Activated naive CD8-positive, alpha-beta T cell treated with anti-CD3 and anti-CD28 coated beads, Interleukin-2, amount 50 U/mL, for 24 hours (primary cell): ENCODE measurements around the gene SMIM44.

Source experiments
- ATAC-seq: fragments of 150-1000 bp; cut with Tn5 transposase; one replicate; pipeline ENCODE4 v1.10.0; 2021
- DNase-seq: peaks from one replicate; pipeline ENCODE4 v3.0.0; 2021
- H3K27ac Mint-ChIP-seq: one replicate; pipeline ENCODE4 v1.8.0; 2021; ENCODE audit warnings: mild to moderate bottlenecking, mixed read lengths
- H3K27me3 Mint-ChIP-seq: one replicate; pipeline ENCODE4 v1.8.0; 2021; ENCODE audit warnings: mixed read lengths
- H3K36me3 Mint-ChIP-seq: one replicate; pipeline ENCODE4 v1.8.0; 2021; ENCODE audit warnings: low read depth, mixed read lengths
- H3K4me1 Mint-ChIP-seq: one replicate; pipeline ENCODE4 v1.8.0; 2021; ENCODE audit warnings: mixed read lengths
- H3K4me3 Mint-ChIP-seq: one replicate; pipeline ENCODE4 v1.8.0; 2021; ENCODE audit warnings: mild to moderate bottlenecking, moderate library complexity, mixed read lengths
- H3K9me3 Mint-ChIP-seq: one replicate; pipeline ENCODE4 v1.8.0; 2021; ENCODE audit warnings: mixed read lengths

The SMIM44 gene

GRCh38 chr19:3497757-3498520 lies 14.7 kb upstream of the SMIM44 start:
- ATAC-seq, result no peak
- Mint-ChIP-seq H3K4me1 (peaks cover 31% of the 10 kb centered on the region), H3K36me3 (peaks cover 24% of the 10 kb centered on the region), H3K27me3 (peaks cover 1% of the 10 kb centered on the region), H3K27ac (no peak overlapping the region), H3K4me3 (no peak overlapping the region), H3K9me3 (no peaks in the 10 kb centered on the region)
- no peak for DNase-seq

- ATAC-seq, result no peak
- no peaks in the 10 kb centered on the region for H3K9me3 Mint-ChIP-seq
- H3K27me3 Mint-ChIP-seq, result peaks cover 1% of the 10 kb centered on the region
- H3K4me3 Mint-ChIP-seq, result no peak overlapping the region
- no peak overlapping the region for H3K27ac Mint-ChIP-seq
- peaks cover 31% of the 10 kb centered on the region for H3K4me1 Mint-ChIP-seq
- H3K36me3 Mint-ChIP-seq, result peaks cover 27% of the 10 kb centered on the region
- DNase-seq, result no peak
These were observed 13.4 kb upstream of the SMIM44 start for GRCh38 chr19:3496392-3497273.

- peak; percentile 62 for DNase-seq
- ATAC-seq, result peak; percentile 69
- no peak overlapping the region for H3K4me3 Mint-ChIP-seq
- H3K9me3 Mint-ChIP-seq, result no peaks in the 10 kb centered on the region
- H3K27me3 Mint-ChIP-seq, result no peaks in the 10 kb centered on the region
- H3K4me1 Mint-ChIP-seq, result peaks cover 19% of the 10 kb centered on the region
- peak overlapping the region; percentile 22 for H3K27ac Mint-ChIP-seq
- H3K36me3 Mint-ChIP-seq, result peaks cover 22% of the 10 kb centered on the region
These were observed 11.3 kb upstream of the SMIM44 start for GRCh38 chr19:3494559-3494958.

- DNase-seq (peak; percentile 45), ATAC-seq (peak; percentile 70)
- Mint-ChIP-seq H3K27ac (no peak overlapping the region), H3K9me3 (no peaks in the 10 kb centered on the region), H3K4me3 (no peak overlapping the region), H3K4me1 (peaks cover 15% of the 10 kb centered on the region), H3K36me3 (peaks cover 20% of the 10 kb centered on the region), H3K27me3 (no peaks in the 10 kb centered on the region)
These were observed 10.8 kb upstream of the SMIM44 start for GRCh38 chr19:3494051-3494450.

GRCh38 chr19:3493651-3494050 lies 10.4 kb upstream of the SMIM44 start:
- H3K27ac Mint-ChIP-seq, result no peak overlapping the region
- H3K27me3 Mint-ChIP-seq, result no peaks in the 10 kb centered on the region
- no peak overlapping the region for H3K4me3 Mint-ChIP-seq
- no peaks in the 10 kb centered on the region for H3K9me3 Mint-ChIP-seq
- H3K36me3 Mint-ChIP-seq, result peaks cover 19% of the 10 kb centered on the region
- DNase-seq (no peak), ATAC-seq (no peak)
- H3K4me1 Mint-ChIP-seq, result peaks cover 11% of the 10 kb centered on the region

GRCh38 chr19:3492919-3493318 lies 9.7 kb upstream of the SMIM44 start:
- Mint-ChIP-seq H3K9me3 (no peaks in the 10 kb centered on the region), H3K4me1 (peaks cover 7% of the 10 kb centered on the region), H3K4me3 (no peak overlapping the region), H3K27me3 (no peaks in the 10 kb centered on the region), H3K27ac (no peak overlapping the region), H3K36me3 (peaks cover 17% of the 10 kb centered on the region)
- ATAC-seq (no peak), DNase-seq (no peak)

- no peaks in the 10 kb centered on the region for H3K9me3 Mint-ChIP-seq
- H3K27me3 Mint-ChIP-seq, result no peaks in the 10 kb centered on the region
- H3K27ac Mint-ChIP-seq, result no peak overlapping the region
- peaks cover 6% of the 10 kb centered on the region for H3K4me1 Mint-ChIP-seq
- H3K4me3 Mint-ChIP-seq, result no peak overlapping the region
- H3K36me3 Mint-ChIP-seq, result peaks cover 16% of the 10 kb centered on the region
- ATAC-seq (no peak), DNase-seq (no peak)
These were observed 9.0 kb upstream of the SMIM44 start for GRCh38 chr19:3492131-3492839.

GRCh38 chr19:3491396-3492119 lies 8.3 kb upstream of the SMIM44 start:
- H3K27me3 Mint-ChIP-seq, result no peaks in the 10 kb centered on the region
- H3K4me1 Mint-ChIP-seq, result peaks cover 6% of the 10 kb centered on the region
- no peak overlapping the region for H3K27ac Mint-ChIP-seq
- peaks cover 16% of the 10 kb centered on the region for H3K36me3 Mint-ChIP-seq
- no peak for ATAC-seq
- H3K9me3 Mint-ChIP-seq, result no peaks in the 10 kb centered on the region
- H3K4me3 Mint-ChIP-seq, result no peak overlapping the region
- DNase-seq, result no peak

GRCh38 chr19:3482507-3483225 lies 575 bp downstream of the SMIM44 start:
- ATAC-seq (no peak), DNase-seq (no peak)
- Mint-ChIP-seq H3K27ac (no peak overlapping the region), H3K4me3 (no peak overlapping the region), H3K9me3 (no peaks in the 10 kb centered on the region), H3K27me3 (no peaks in the 10 kb centered on the region), H3K36me3 (no peaks in the 10 kb centered on the region), H3K4me1 (peaks cover 8% of the 10 kb centered on the region)

- ATAC-seq (no peak), DNase-seq (no peak)
- H3K4me1 Mint-ChIP-seq, result peaks cover 8% of the 10 kb centered on the region
- H3K27ac Mint-ChIP-seq, result no peak overlapping the region
- no peaks in the 10 kb centered on the region for H3K27me3 Mint-ChIP-seq
- no peak overlapping the region for H3K4me3 Mint-ChIP-seq
- no peaks in the 10 kb centered on the region for H3K9me3 Mint-ChIP-seq
- H3K36me3 Mint-ChIP-seq, result no peaks in the 10 kb centered on the region
These were observed 1.8 kb downstream of the SMIM44 start for GRCh38 chr19:3481241-3482090.

GRCh38 chr19:3480383-3481091 lies 2.7 kb downstream of the SMIM44 start, which contains the start of gene SMIM24:
Gene SMIM24 (minus strand): TSS chr19:3480525. CDS start chr19:3480463, 62 bp downstream.
- H3K36me3 Mint-ChIP-seq, result no peaks in the 10 kb centered on the region
- no peaks in the 10 kb centered on the region for H3K9me3 Mint-ChIP-seq
- H3K4me1 Mint-ChIP-seq, result peaks cover 8% of the 10 kb centered on the region
- ATAC-seq, result no peak
- H3K4me3 Mint-ChIP-seq, result no peak within 1 kb of the TSS
- H3K27ac Mint-ChIP-seq, result no peak within 1 kb of the TSS
- no peak for DNase-seq
- H3K27me3 Mint-ChIP-seq, result no peaks in the 10 kb centered on the region

- Mint-ChIP-seq H3K9me3 (no peaks in the 10 kb centered on the region), H3K4me1 (peaks cover 8% of the 10 kb centered on the region), H3K27me3 (no peaks in the 10 kb centered on the region), H3K27ac (no peak overlapping the region), H3K4me3 (no peak overlapping the region), H3K36me3 (no peaks in the 10 kb centered on the region)
- DNase-seq (peak; percentile 26), ATAC-seq (no peak)
These were observed 3.4 kb downstream of the SMIM44 start for GRCh38 chr19:3479834-3480215.
